ENCODE results near the gene TANGO6. TPM values are rescaled to one million over a fixed set of nuclear protein-coding genes. Genes with fewer than 3 reads are reported as not detected.

Gene TANGO6
- 10 to 100 TPM; 12.1 to 16.2 (median 13.3) TPM for total RNA-seq
- polyA plus RNA-seq, result 10 to 100 TPM in 1 of 3 donors, 1 to 10 TPM in 2; 5.3 to 12.5 (median 6.0) TPM
- long read RNA-seq, donor 1, full-length matches to known transcripts, result 17 of 21 reads
- long read RNA-seq, donor 1, partial matches to known transcripts, result 3 of 21 reads
- long read RNA-seq, donor 1, other reads (novel, unspliced or antisense), result 1 of 21 reads
- long read RNA-seq, donor 2, full-length matches to known transcripts, result 11 of 23 reads
- long read RNA-seq, donor 2, partial matches to known transcripts, result 7 of 23 reads
- long read RNA-seq, donor 2, other reads (novel, unspliced or antisense), result 5 of 23 reads

DNA sequence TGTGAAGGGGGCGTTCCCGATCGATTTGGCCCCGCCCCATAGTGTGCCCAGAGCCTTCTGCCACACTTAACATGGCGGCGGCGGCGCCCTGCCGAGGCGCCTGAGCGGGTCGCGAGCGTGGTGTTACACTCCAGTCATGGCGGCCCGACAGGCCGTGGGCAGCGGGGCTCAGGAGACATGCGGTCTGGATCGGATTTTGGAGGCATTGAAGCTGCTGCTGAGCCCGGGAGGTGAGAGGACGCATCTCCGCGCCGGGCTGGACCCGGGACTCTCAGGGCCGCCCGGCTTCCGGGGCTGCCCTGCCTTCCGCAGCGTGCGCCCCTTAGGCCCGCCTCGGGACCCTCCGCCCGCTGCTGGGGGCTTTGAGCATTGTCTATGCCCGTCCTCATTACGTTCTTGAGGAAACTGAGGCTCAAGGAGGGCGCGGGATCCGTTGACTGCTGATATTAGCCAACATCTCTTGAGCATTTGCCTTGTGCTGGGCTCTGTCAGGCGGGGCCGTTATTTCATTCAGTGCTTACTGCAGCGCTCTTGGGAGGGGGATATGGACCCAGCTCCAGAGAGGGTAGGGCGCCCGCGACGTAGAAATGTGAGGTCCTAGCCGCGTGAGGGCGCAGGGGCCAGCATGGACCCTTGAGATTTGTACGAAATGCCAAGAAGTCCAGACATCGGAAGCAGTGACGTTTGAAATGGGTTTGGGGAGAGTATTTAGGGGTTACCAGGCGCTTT lies at the start of gene TANGO6:
TANGO6 (plus strand) TSS at position 50 of the 729 bp plus-strand sequence; CDS start at position 137, 87 bp downstream.
- peak; percentile 98 to 100 (median 99) for ATAC-seq
- no peaks in the 10 kb centered on the region for H3K27me3 ChIP-seq (ENCODE audit: insufficient read depth in 3 of 3, low read length in 2 of 3)
- H3K4me1 ChIP-seq, result peaks cover 7% of the 10 kb centered on the region
- 0 to 1% (median 1%) methylated on average over 51 to 55 of the region's 55 CpGs for WGBS, 3 donors
- peak within 1 kb of the TSS; percentile 99 for H3K4me3 ChIP-seq
- H3K36me3 ChIP-seq (ENCODE audit: insufficient read depth in 1 of 2, low read depth in 1 of 2), result no peaks in the 10 kb centered on the region
- peak; percentile 90 to 94 for DNase-seq
- H3K27ac ChIP-seq, result peak within 1 kb of the TSS; percentile 95
- intact Hi-C loops (cut with DNase I), result loop anchor here (2.0 to 10.0 kb wide), 3 partner anchors 284 to 319 kb away; no protein-coding TSS in a partner anchor
- TF ChIP-seq, protein P1, sequence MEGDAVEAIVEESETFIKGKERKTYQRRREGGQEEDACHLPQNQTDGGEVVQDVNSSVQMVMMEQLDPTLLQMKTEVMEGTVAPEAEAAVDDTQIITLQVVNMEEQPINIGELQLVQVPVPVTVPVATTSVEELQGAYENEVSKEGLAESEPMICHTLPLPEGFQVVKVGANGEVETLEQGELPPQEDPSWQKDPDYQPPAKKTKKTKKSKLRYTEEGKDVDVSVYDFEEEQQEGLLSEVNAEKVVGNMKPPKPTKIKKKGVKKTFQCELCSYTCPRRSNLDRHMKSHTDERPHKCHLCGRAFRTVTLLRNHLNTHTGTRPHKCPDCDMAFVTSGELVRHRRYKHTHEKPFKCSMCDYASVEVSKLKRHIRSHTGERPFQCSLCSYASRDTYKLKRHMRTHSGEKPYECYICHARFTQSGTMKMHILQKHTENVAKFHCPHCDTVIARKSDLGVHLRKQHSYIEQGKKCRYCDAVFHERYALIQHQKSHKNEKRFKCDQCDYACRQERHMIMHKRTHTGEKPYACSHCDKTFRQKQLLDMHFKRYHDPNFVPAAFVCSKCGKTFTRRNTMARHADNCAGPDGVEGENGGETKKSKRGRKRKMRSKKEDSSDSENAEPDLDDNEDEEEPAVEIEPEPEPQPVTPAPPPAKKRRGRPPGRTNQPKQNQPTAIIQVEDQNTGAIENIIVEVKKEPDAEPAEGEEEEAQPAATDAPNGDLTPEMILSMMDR (IDR thresholded peaks at IDR 0.05), result peak; percentile 13
- no peaks in the 10 kb centered on the region for H3K9me3 ChIP-seq

DNA sequence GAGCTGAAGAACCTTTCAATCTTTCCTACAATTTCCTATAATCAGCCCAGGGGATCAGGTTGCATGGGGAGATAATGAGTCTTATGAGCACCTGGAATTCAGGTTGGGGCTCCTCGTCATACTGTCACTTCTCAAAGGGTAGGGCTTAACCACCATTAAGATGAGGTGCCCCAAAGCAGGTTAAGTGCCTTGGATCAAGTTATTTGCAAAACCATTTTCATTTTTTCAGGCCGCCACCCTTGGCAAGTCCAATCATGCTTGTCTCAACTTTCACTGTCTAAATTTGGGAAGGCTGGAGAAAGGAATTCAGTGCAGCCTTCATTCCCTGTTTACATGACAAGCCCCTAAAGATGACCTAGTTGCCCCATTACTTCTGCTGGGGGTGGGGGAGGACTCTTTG lies 44.9 kb upstream of the TANGO6 start:
- TF ChIP-seq, protein P1 (IDR thresholded peaks at IDR 0.05), result no peak
- ATAC-seq, result no peak
- H3K36me3 ChIP-seq (ENCODE audit: insufficient read depth in 1 of 2, low read depth in 1 of 2), result no peaks in the 10 kb centered on the region
- H3K4me1 ChIP-seq, result no peaks in the 10 kb centered on the region
- intact Hi-C loops (cut with DNase I), result no loop called here
- H3K9me3 ChIP-seq, result no peaks in the 10 kb centered on the region
- H3K27me3 ChIP-seq (ENCODE audit: insufficient read depth in 3 of 3, low read length in 2 of 3), result no peaks in the 10 kb centered on the region
- H3K4me3 ChIP-seq, result no peak overlapping the region
- no peak overlapping the region for H3K27ac ChIP-seq
- DNase-seq, result no peak
- 47 to 65% (median 57%) methylated on average over 2 of the region's 2 CpGs for WGBS, 3 donors

DNA sequence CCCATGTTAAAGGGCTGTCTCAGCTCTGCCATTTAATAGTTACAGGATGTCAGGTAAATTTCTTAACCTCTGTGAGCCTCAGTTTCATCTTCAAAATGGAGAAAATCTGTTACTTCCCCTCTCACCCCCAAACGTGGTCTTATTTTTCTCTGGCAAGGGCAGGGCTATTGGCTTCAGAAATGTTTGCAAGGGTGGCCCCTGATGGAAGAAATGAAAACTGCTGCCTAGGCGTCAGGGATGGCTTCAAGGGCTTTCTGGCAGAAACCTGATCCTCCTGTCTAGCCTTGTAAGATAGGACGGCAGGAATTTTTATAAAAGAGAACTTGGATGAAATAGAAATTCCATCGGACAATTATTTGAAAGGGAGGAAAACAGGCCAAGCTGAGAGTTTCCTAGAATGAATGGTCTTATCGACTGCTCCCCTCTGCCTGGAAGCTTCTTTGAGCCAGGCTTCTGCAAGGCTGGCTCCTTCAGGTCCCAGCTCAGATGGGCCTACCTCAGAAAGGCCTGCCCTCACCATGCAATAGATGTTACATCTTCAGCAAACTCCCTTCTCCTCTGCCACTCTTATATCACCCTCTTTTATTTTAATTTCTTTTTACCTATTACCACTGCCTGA lies 43.0 kb upstream of the TANGO6 start:
- Histone ChIP-seq H3K27me3 (ENCODE audit: insufficient read depth in 3 of 3, low read length in 2 of 3) (no peaks in the 10 kb centered on the region), H3K9me3 (no peaks in the 10 kb centered on the region), H3K36me3 (ENCODE audit: insufficient read depth in 1 of 2, low read depth in 1 of 2) (no peaks in the 10 kb centered on the region), H3K4me1 (no peaks in the 10 kb centered on the region), H3K27ac (no peak overlapping the region), H3K4me3 (no peak overlapping the region)
- no peak for DNase-seq
- ATAC-seq, result no peak
- TF ChIP-seq, protein P1 (IDR thresholded peaks at IDR 0.05), result peak; percentile 19
- 5 to 11% (median 11%) methylated on average over 5 of the region's 5 CpGs for WGBS, 3 donors
- intact Hi-C loops (cut with DNase I), result loop anchor here in 1 of 2 donors (5.0 kb wide), 1 partner anchor 273 kb away; no protein-coding TSS in a partner anchor

DNA sequence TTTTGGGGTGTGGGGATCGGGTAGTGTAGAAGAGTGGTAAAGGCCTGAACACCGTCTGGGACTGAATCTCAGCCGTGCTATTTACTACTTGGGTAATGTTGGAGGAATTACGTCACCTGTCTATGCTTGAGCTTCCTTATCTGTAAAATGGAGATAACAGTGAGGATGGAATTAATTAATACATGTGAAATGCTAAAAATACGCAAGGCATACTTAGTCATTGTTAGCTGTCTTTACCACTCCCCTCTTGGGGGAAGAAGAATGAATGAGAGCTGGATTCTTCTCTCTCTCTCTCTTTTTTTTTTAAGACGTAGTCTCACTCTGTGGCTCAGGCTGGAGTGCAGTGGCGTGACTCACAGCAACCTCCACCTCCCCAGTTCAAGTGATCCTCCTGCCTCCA lies 41.1 kb upstream of the TANGO6 start:
- Histone ChIP-seq H3K9me3 (no peaks in the 10 kb centered on the region), H3K36me3 (ENCODE audit: insufficient read depth in 1 of 2, low read depth in 1 of 2) (no peaks in the 10 kb centered on the region), H3K4me3 (no peak overlapping the region), H3K27me3 (ENCODE audit: insufficient read depth in 3 of 3, low read length in 2 of 3) (no peaks in the 10 kb centered on the region), H3K4me1 (no peaks in the 10 kb centered on the region), H3K27ac (no peak overlapping the region)
- TF ChIP-seq, protein P1 (IDR thresholded peaks at IDR 0.05), result no peak
- DNase-seq (no peak), ATAC-seq (no peak)
- 91 to 94% (median 91%) methylated on average over 7 of the region's 7 CpGs for WGBS, 3 donors
- intact Hi-C loops (cut with DNase I), result loop anchor here in 1 of 2 donors (5.0 kb wide), 1 partner anchor 275 kb away; no protein-coding TSS in a partner anchor
